GM18505 (cell line): Measurements from ENCODE around the gene UBL3.

Experiments
- ATAC-seq: cut with Tn5 transposase; IDR thresholded peaks from one replicate; pipeline ENCODE4 v1.9.1; 2021; ENCODE audit not compliant: unreplicated experiment
- POLR2A ChIP-seq: IDR thresholded peaks from 4 replicates; pipeline ENCODE4 v1.6.1; 2011; ENCODE audit warnings: borderline replicate concordance; ENCODE audit not compliant: insufficient read depth, insufficient read length; ENCODE audit errors: extremely low read depth

The UBL3 gene

GRCh38 chr13:29849731-29850212 is 645 bp downstream of the UBL3 start:
- ATAC-seq = peak; percentile 33
- no peak for TF ChIP-seq POLR2A

- no peak for TF ChIP-seq POLR2A
- ATAC-seq = no peak
Measured at GRCh38 chr13:29849071-29849631, 1.3 kb downstream of the UBL3 start.

- no peak for ATAC-seq
Measured at GRCh38 chr13:29847501-29847983, 2.9 kb downstream of the UBL3 start.

GRCh38 chr13:29846475-29847256 is 3.8 kb downstream of the UBL3 start:
- no peak for TF ChIP-seq POLR2A

More at GRCh38 chr13:29847501-29847983, 2.9 kb downstream of the UBL3 start:
- TF ChIP-seq POLR2A = no peak

GRCh38 chr13:29845440-29846056 is 4.9 kb downstream of the UBL3 start:
- no peak for TF ChIP-seq POLR2A
- no peak for ATAC-seq

More at GRCh38 chr13:29846475-29847256, 3.8 kb downstream of the UBL3 start:
- no peak for ATAC-seq

- TF ChIP-seq POLR2A = no peak
- no peak for ATAC-seq
Measured at GRCh38 chr13:29844441-29844840, 6.0 kb downstream of the UBL3 start.

GRCh38 chr13:29840585-29840984 is 9.8 kb downstream of the UBL3 start:
- no peak for TF ChIP-seq POLR2A
- no peak for ATAC-seq

GRCh38 chr13:29835280-29836061 is 14.9 kb downstream of the UBL3 start:
- ATAC-seq = peak; percentile 64

GRCh38 chr13:29832761-29833298 is 17.6 kb downstream of the UBL3 start:
- ATAC-seq = no peak
- TF ChIP-seq POLR2A = no peak

More at GRCh38 chr13:29835280-29836061, 14.9 kb downstream of the UBL3 start:
- no peak for TF ChIP-seq POLR2A

GRCh38 chr13:29830000-29830399 is 20.4 kb downstream of the UBL3 start:
- no peak for TF ChIP-seq POLR2A
- no peak for ATAC-seq

GRCh38 chr13:29819143-29819542 is 31.3 kb downstream of the UBL3 start:
- TF ChIP-seq POLR2A = no peak
- ATAC-seq = no peak

GRCh38 chr13:29817604-29818378 is 32.6 kb downstream of the UBL3 start:
- peak; percentile 97 for ATAC-seq
- TF ChIP-seq POLR2A = no peak
